Body of pancreas (tissue), 4 donors: Measurements from ENCODE around the gene TJP3.

Experiments
- POLR2A ChIP-seq, 3 donors: fragments of 450-650 bp; IDR thresholded peaks; one replicate each; pipeline ENCODE4 v1.6.1; 2016; ENCODE audit warnings: antibody characterized with exemption in 3 of 3, mild to moderate bottlenecking in 2 of 3
- TF ChIP-seq, protein P1 (sequence below), 7 experiments: fragments of 450-650 bp in 4 of 7; fragments of 200-600 bp in 3 of 7; sonication (generic) in 3 of 7; IDR thresholded peaks; one replicate each; pipeline ENCODE4 v1.5.1; 2016 to 2019; ENCODE audit warnings: antibody characterized with exemption in 7 of 7

DNA sequence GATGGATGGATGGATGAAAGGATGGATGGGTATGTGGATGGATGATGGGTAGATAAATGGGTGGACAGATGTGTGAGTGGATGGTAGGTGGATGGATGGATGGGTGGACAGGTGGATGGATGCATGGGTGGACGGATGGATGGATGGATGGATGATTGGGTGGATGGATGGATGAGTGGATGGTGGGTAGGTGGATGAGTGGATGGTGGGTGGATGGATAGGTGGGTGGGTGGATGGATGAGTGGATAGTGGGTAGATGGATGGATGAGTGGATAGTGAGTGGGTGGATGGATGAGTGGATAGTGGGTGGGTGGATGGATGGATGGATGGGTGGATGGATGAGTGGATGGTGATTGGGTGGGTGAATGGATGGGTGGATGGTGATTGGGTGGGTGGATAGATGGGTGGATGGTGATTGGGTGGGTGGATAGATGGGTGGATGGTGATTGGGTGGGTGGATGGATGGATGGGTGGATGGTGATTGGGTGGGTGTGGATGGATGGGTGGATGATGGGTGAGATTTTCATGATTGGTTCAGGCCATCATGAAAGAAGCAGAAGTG is 68.4 kb downstream of the TJP3 start:
- TF ChIP-seq, protein P1, sequence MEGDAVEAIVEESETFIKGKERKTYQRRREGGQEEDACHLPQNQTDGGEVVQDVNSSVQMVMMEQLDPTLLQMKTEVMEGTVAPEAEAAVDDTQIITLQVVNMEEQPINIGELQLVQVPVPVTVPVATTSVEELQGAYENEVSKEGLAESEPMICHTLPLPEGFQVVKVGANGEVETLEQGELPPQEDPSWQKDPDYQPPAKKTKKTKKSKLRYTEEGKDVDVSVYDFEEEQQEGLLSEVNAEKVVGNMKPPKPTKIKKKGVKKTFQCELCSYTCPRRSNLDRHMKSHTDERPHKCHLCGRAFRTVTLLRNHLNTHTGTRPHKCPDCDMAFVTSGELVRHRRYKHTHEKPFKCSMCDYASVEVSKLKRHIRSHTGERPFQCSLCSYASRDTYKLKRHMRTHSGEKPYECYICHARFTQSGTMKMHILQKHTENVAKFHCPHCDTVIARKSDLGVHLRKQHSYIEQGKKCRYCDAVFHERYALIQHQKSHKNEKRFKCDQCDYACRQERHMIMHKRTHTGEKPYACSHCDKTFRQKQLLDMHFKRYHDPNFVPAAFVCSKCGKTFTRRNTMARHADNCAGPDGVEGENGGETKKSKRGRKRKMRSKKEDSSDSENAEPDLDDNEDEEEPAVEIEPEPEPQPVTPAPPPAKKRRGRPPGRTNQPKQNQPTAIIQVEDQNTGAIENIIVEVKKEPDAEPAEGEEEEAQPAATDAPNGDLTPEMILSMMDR (IDR thresholded peaks at IDR 0.05): no peak
- no peak for TF ChIP-seq POLR2A (IDR thresholded peaks at IDR 0.05)
